ENCODE results near the gene RASL12.

RASL12 gene

DNA sequence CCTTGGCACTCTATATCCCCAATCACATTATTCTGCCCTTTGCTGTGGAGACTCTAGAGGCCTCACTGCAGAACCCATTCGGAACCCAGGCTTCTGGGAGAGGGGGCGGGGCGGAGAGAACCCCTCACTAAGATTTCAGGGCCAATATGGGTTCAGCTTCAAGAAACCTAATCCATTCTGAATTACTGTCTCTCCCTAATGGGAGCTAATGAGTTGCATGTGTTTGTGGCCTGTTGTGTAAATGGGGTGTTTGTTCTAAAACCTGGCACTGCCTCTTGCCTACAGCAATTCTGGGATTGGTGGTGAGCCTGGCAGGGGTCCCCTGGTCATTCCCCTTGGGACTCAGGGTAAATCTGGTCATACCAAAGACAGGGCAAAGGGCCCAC is 605 bp upstream of the RASL12 start:
- H3K27ac ChIP-seq: no peak overlapping the region
- TF ChIP-seq, protein P1, sequence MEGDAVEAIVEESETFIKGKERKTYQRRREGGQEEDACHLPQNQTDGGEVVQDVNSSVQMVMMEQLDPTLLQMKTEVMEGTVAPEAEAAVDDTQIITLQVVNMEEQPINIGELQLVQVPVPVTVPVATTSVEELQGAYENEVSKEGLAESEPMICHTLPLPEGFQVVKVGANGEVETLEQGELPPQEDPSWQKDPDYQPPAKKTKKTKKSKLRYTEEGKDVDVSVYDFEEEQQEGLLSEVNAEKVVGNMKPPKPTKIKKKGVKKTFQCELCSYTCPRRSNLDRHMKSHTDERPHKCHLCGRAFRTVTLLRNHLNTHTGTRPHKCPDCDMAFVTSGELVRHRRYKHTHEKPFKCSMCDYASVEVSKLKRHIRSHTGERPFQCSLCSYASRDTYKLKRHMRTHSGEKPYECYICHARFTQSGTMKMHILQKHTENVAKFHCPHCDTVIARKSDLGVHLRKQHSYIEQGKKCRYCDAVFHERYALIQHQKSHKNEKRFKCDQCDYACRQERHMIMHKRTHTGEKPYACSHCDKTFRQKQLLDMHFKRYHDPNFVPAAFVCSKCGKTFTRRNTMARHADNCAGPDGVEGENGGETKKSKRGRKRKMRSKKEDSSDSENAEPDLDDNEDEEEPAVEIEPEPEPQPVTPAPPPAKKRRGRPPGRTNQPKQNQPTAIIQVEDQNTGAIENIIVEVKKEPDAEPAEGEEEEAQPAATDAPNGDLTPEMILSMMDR (conservative IDR thresholded peaks at IDR 0.05): no peak

DNA sequence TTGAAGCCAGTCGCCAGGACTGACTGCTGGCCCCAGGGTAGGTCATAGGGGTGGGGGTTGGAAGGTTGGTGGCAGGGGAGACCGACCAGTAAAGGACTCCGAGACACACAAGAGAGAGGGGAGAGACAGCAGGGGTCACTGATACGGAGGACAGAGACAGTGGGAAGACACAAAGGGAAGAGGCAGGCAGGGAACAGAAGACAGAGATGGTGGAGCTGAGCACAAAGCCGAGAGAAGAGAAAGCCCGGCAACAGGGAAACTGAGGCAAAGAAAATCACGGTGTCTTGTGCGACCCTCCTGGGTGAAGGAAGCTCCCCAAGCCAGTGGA is 510 bp downstream of the RASL12 start:
- TF ChIP-seq, protein P1 (conservative IDR thresholded peaks at IDR 0.05): no peak
- H3K27ac ChIP-seq: no peak overlapping the region

DNA sequence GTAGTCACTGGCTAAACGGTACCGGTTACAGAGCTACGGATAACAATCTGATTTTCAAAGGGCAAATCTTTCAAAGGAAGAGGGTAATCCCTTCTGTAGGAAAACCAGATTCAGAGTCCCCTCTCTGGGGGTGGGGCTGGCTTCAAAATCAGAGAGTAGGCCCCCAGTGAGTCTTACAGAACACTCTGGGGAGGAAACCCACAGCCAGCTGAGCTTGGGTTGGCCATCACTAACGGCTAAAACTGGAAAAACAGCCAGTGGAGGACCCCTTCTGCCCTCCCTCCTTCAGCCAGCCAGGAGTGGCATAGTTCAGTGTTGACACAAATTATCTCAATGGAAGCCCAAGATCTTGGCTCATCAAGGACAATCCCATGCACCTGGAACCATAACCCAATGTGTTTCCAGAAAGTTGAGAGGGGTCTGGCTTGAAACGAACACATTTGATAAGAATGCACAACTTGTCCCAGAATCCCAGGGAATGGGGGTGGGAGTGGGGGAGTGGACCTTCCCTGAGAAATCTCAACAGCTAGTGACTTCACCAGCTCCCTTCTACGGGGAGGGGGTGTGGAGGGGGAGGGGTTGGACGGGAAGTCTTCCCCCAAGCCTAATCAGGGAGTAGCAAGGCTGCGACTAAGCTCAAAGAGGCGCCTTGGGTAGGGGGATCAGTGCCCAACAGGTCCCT is 1.0 kb downstream of the RASL12 start:
- TF ChIP-seq, protein P1 (conservative IDR thresholded peaks at IDR 0.05): no peak
- no peak overlapping the region for H3K27ac ChIP-seq

DNA sequence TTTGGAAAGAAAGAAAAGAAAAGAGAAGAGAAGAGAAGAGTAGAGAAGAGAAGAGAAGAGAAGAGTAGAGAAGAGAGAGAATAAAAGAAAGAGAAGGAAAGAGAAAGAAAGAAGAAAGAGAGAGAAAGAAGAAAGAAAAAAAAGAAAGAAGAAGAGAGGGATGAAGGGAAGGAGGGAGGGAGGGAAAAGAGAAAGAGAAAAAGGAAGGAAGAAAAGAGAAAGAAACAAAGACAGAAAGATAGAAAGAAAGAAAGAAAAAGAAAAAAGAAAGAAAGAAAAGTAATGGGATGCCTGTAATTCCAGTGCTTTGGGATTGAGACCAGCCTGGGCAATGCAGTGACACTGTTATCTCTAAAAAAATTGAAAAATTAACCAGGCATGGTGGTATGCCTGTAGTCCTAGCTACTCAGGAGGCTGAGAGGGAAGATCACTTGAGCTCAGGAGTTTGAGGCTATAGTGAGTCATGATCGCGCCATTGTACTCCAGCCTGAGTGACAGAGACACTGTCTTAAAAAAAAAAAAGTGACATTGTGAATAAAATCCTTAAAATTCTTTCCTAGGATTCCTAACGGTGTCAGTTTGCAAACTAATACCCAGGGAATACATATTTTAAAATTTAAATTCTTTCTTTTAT is 1.7 kb downstream of the RASL12 start:
- H3K27ac ChIP-seq: no peak overlapping the region
- TF ChIP-seq, protein P1 (conservative IDR thresholded peaks at IDR 0.05): no peak

DNA sequence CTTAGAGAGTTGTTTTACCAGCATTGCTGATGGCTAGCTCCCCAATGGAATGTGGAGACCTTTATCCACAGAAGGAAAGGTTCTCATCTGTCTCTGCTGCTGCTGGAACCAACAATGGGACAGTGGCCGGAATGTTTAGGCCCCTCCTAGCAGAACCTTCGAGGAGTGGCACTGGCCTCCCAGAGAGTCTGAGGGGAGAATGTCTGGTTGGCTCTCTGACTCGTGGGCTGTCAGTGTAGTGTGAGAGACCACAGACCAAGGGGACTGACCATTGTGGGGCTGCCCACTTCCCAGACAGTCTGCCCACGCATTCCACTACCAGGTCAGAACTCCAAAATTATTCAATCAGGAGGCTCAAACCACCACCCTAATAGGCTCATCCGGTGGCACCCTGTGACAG is 5.1 kb downstream of the RASL12 start:
- H3K27ac ChIP-seq: no peak overlapping the region
- TF ChIP-seq, protein P1 (conservative IDR thresholded peaks at IDR 0.05): no peak

DNA sequence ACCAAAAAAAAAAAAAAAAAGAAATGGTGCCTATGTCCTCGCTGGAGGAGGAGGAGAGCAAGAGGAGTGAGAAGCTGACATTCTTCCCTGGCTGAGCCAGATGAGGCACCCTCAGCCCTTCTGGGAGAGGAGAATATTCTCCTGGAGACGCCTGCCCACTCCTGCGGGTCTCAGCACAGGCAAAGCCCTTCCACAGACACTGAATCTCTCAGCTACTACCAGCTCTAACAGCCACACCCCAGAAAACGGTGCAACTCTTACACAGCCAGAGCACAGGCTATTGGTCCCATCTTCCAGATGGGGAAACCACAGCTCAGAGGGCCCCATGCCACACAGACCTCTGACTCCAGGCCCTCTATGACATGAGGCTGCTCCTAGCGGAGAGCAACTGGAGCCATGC is 5.7 kb downstream of the RASL12 start:
- TF ChIP-seq, protein P1 (conservative IDR thresholded peaks at IDR 0.05): no peak
- no peak overlapping the region for H3K27ac ChIP-seq

DNA sequence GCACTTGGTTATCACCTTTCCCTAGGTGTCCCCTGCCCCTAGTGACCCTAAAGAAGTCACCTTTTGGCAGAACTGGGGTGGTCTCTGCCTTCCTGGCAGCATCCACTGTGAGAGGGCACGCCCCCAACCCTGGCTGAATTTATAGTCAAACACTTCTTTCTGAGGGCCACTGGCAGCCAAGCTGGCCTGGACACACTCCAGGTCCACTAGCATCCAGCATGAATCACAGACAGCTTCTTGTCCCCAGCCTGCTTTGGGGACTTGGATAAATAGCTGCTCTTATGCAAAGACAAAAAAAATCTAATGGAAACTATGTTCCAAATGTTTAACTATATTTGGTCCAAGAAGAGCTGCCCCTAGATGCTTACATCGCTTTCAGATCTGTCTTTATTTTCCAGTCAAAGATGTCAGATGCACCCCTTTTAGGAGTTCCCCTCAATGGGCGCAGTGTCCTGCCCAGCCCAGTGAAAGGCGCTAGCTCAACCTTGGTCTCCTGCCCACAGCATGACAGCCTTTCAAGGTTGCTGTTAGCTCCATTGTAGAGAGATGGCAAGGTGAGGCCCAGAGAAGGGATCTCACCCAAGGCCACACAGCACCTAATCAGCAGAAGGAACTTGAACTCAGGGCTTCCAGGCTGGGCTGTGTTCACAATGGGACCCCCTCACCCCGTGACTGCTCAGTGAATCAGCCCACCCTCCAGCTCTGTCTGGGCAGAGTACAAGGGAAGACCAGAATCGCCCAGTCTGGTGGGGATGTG is 7.0 kb downstream of the RASL12 start:
- TF ChIP-seq, protein P1 (conservative IDR thresholded peaks at IDR 0.05): no peak
- H3K27ac ChIP-seq: no peak overlapping the region

Measured in VCaP (cell line).